Natural killer cell treated with Interleukin-12 subunit alpha and Interleukin-12 subunit beta and Interleukin-15 and Interleukin-18, amount 100 ng/mL, for 72 hours (primary cell): ENCODE measurements around the gene IFNA2. TPM values are rescaled to one million over a fixed set of nuclear protein-coding genes. Genes with fewer than 3 reads are reported as not detected.
"Not testable (repeated sequence)": the region's sequence is repeated elsewhere in the genome, so short reads cannot be mapped to it uniquely, and the experiment has no call there.

Source experiments
- ATAC-seq, 2 donors: fragments of 150-1000 bp; cut with Tn5 transposase in 1 of 2; sonication (Bioruptor Pico), chemical (Tn5 transposase) in 1 of 2; 2 replicates each; pipeline ENCODE4 v1.10.0; 2021
- DNase-seq: peaks from one replicate; pipeline ENCODE4 v3.0.0; 2022; ENCODE audit warnings: low spot score
- H3K27ac Mint-ChIP-seq, 2 donors: 1 replicate in 1 of 2; 2 replicates in 1 of 2; pipeline ENCODE4 v1.8.0; 2022; ENCODE audit warnings: mixed read lengths in 2 of 2, mild to moderate bottlenecking in 1 of 2, moderate library complexity in 1 of 2
- H3K27me3 Mint-ChIP-seq, 2 donors: 1 replicate in 1 of 2; 2 replicates in 1 of 2; pipeline ENCODE4 v1.8.0; 2022; ENCODE audit warnings: mixed read lengths in 2 of 2
- H3K36me3 Mint-ChIP-seq: one replicate; pipeline ENCODE4 v1.8.0; 2022; ENCODE audit warnings: mixed read lengths
- H3K4me1 Mint-ChIP-seq, 2 donors: 1 replicate in 1 of 2; 2 replicates in 1 of 2; pipeline ENCODE4 v1.8.0; 2022; ENCODE audit warnings: low read depth in 2 of 2, mixed read lengths in 2 of 2, mild to moderate bottlenecking in 1 of 2
- H3K4me3 Mint-ChIP-seq: one replicate; pipeline ENCODE4 v1.8.0; 2022; ENCODE audit warnings: mixed read lengths
- H3K9me3 Mint-ChIP-seq: 2 replicates; pipeline ENCODE4 v1.8.0; 2022; ENCODE audit warnings: mixed read lengths
- total RNA-seq, 2 donors: library from RNA; stranded (reverse); gene quantifications; one replicate each; pipeline ENCODE4 v1.2.3, GENCODE V29; 2022

IFNA2 gene
- not detected for total RNA-seq

DNA sequence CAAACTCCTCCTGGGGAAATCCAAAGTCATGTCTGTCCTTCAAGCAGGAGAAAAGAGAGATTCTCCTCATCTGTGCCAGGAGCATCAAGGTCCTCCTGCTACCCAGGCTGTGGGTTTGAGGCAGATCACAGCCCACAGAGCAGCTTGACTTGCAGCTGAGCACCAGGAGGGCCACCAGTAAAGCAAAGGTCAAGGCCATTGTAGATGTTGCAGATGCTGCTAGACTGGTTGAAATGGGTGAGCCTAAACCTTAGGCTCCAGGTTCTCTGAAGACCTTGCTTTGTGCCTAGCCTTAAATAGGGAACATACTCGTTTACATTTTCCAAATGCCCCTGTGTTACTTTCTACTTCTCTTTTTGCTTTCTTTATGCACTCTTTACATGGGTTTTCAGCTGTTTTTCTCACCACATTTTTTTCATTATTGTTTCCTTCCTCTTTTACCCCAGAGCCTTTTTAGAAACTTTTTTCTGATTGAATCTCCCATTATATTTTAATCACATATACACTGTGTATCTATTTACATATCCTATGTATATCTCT is at the start of gene IFNA2:
Gene IFNA2 (minus strand): TSS at position 268 of the 540 bp plus-strand sequence. CDS start 69 bp downstream, at position 199.
- ATAC-seq (no peak), DNase-seq (no peak)
- H3K27me3 Mint-ChIP-seq = peaks cover 31 to 38% of the 10 kb centered on the region in 2 donors
- H3K9me3 Mint-ChIP-seq = no peaks in the 10 kb centered on the region
- no peaks in the 10 kb centered on the region for H3K36me3 Mint-ChIP-seq
- H3K4me1 Mint-ChIP-seq = peaks cover 12 to 13% of the 10 kb centered on the region in 2 donors
- no peak within 1 kb of the TSS for H3K4me3 Mint-ChIP-seq
- no peak within 1 kb of the TSS for H3K27ac Mint-ChIP-seq

DNA sequence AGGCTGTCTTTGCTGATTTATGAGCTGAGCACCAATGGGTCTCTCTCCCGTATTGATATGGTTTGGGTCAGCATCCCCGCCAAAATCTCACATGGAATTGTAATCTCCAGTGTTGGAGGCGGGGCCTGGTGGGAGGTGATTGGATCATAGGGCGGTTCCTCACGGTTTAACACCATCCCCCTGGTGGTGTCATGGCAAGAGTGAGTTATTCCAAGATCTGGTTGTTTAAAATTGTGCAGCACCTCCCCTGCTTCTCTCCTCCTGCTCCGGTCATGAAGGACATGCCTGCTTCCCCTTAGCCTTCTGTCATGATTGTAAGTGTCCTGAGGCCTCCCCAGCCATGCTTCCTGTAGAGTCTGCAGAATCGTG is 49.8 kb upstream of the IFNA2 start:
- H3K4me3 Mint-ChIP-seq, DNase-seq, H3K27ac Mint-ChIP-seq, H3K36me3 Mint-ChIP-seq, ATAC-seq, H3K9me3 Mint-ChIP-seq, H3K4me1 Mint-ChIP-seq: not testable (repeated sequence)
- H3K27me3 Mint-ChIP-seq = peaks cover 12 to 13% of the 10 kb centered on the region in 2 donors

DNA sequence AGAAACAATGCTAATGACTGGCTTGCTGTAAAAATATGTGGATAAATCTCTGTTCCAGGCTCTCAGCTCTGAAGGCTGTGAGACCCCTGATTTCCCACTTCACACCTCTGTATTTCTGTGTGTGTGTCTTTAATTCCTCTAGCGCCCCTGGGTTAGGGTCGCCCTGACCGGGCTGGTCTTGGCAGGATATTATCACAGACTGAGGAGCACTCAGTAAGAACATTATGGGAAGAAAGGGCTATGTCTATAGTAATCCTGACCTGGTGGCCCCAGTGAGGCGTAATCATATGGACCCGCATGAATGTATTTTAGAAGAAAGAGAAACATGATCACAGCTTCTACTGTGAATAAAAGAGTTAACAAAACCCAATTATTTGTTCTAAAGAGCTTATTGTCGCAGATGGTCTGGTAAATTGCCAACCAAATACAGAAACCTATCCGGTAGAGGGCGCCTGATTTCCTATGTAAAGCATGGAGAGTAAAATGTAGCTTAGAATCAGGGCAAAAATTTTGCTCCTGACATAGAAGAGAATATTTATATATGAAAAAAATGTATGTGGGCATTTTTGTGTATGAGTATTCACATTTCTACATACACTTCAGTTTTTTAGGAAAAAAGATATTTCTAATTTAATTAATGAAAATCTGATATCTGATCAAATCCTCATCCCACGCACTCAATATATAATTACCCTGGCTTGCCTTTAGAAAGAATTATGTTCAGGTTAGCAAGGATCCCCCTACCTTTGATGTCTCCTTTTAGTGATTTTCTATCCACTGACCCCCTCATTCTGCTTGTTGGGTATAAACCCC is 49.2 kb upstream of the IFNA2 start:
- DNase-seq = no peak

DNA sequence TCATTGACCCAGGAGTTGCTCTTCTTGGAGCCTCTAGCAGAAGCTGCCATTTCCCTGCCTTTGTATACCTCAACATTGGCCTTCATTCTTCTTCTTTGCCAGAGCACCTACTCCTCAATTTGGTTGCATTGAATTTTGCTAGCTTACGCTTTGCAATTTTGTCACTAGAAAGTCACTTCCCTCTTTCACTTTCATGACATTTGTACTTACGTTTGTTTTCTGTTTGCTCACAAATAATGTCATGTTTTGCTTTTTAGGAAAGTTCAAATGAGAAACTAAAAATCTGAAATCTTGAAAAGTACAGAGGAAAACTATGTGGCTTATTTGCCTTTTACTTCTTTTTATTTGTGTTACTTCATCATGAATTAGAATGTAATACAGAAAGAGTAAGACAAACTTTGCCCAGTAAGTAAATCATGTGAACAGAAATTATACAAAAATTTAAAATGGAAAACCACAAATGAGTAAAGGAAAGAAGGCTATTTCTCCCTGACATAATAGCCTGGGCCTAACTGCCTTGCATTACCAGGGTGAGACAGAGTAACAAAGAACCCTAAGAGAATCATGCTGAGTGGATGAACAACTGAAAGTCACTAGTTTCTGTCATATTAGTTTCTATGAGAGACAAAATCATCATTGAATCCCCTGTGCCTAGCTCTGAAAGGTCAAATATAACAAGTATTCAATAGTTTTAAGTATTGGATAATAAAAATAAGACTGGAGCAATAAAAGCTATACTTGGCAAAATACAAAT is 47.7 kb upstream of the IFNA2 start:
- no peak overlapping the region for H3K4me3 Mint-ChIP-seq
- H3K36me3 Mint-ChIP-seq = no peaks in the 10 kb centered on the region
- H3K27me3 Mint-ChIP-seq = peaks cover 20 to 32% of the 10 kb centered on the region in 2 donors
- no peak overlapping the region for H3K27ac Mint-ChIP-seq
- no peaks in the 10 kb centered on the region for H3K9me3 Mint-ChIP-seq
- DNase-seq (no peak), ATAC-seq (no peak)
- no peaks in the 10 kb centered on the region for H3K4me1 Mint-ChIP-seq

More for the DNA sequence above, 49.2 kb upstream of the IFNA2 start:
- Mint-ChIP-seq H3K27ac (no peak overlapping the region), H3K9me3 (no peaks in the 10 kb centered on the region), H3K36me3 (no peaks in the 10 kb centered on the region), H3K27me3 (peaks cover 15 to 16% of the 10 kb centered on the region in 2 donors), H3K4me1 (no peaks in the 10 kb centered on the region), H3K4me3 (no peak overlapping the region)
- no peak for ATAC-seq

DNA sequence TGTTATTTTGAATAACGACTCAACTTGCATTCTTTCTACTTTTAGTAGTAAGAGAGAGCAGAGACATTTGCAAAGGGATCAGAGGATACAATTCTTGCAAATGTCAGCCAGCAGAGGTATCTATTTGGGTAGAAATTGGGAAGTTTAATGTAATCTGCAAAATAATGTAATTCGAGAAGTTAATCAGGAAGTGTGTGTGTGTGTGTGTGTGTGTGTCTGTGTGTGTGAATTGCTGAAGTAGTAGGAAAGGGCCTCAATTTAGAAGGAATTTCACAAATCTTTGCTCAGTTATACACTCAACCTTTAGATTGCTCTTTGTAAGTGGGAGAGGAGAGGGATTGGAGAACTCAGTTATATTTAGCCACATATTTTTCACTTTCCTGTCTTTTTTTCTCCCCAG is 44.0 kb upstream of the IFNA2 start:
- no peak overlapping the region for H3K4me3 Mint-ChIP-seq
- DNase-seq = no peak
- H3K9me3 Mint-ChIP-seq = no peaks in the 10 kb centered on the region
- H3K4me1 Mint-ChIP-seq = no peaks in the 10 kb centered on the region
- peaks cover 41 to 68% of the 10 kb centered on the region in 2 donors for H3K27me3 Mint-ChIP-seq
- H3K27ac Mint-ChIP-seq = no peak overlapping the region
- H3K36me3 Mint-ChIP-seq = no peaks in the 10 kb centered on the region
- no peak for ATAC-seq

DNA sequence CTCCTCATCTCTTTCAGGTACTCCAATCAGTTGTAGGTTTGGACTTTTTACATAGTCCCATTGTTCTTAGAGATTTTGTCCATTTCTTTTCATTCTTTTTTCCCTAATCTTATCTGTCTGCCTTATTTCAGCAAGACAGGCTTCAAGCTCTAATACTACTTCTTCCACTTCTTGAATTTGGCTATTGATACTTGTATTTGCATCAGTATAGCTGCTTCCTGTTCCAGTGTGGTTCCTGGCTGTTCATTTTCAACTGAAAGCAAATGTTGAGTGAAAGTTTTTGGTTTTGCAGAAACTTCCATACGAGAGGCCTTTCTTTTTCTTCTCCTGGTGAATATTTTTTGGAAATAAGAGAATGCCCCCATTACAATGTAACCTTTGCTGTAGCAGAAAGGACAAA is 43.0 kb upstream of the IFNA2 start:
- H3K4me1 Mint-ChIP-seq = no peaks in the 10 kb centered on the region
- H3K4me3 Mint-ChIP-seq = no peak overlapping the region
- no peaks in the 10 kb centered on the region for H3K9me3 Mint-ChIP-seq
- no peaks in the 10 kb centered on the region for H3K36me3 Mint-ChIP-seq
- no peak overlapping the region for H3K27ac Mint-ChIP-seq
- DNase-seq = no peak
- peaks cover 40 to 70% of the 10 kb centered on the region in 2 donors for H3K27me3 Mint-ChIP-seq
- no peak for ATAC-seq

DNA sequence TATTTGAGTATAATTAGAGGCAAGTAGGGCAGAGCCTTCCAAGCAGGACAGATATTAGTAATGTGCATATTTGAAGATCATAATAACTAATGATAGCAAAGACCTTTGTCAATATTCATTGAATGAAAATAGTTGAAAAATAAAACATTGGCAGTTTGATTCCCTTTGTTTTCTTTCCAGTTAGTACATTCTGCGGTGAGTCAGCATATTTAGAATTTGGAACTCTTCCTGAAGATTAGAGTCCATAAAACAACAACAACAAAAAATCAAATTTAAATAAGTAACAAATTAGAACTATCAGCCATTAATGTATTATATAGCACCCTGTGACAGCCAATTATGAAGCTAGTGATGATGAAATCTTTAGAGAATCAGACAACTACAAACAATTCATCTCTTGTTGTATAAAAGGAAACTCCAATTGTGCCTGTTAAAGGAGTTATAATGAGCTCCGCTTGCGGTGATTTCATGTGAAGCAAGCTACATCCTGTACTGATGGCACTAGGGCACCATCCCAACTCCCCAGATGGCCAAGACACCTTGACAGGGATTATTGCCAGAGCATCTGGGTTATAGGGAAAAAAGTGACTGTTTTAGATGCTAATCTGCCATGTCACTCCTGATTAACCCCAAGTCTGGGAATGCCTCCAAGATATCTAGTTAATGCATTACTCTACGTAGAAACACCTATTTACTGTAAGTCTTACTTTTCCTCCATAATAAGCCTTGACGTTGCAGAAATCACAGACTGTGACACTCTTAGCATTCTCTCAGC is 30.5 kb upstream of the IFNA2 start:
- H3K9me3 Mint-ChIP-seq = no peaks in the 10 kb centered on the region
- H3K4me1 Mint-ChIP-seq = no peaks in the 10 kb centered on the region
- H3K27ac Mint-ChIP-seq = no peak overlapping the region
- peaks cover 8 to 16% of the 10 kb centered on the region in 2 donors for H3K27me3 Mint-ChIP-seq
- no peak for ATAC-seq
- DNase-seq = no peak
- no peaks in the 10 kb centered on the region for H3K36me3 Mint-ChIP-seq
- H3K4me3 Mint-ChIP-seq = no peak overlapping the region

DNA sequence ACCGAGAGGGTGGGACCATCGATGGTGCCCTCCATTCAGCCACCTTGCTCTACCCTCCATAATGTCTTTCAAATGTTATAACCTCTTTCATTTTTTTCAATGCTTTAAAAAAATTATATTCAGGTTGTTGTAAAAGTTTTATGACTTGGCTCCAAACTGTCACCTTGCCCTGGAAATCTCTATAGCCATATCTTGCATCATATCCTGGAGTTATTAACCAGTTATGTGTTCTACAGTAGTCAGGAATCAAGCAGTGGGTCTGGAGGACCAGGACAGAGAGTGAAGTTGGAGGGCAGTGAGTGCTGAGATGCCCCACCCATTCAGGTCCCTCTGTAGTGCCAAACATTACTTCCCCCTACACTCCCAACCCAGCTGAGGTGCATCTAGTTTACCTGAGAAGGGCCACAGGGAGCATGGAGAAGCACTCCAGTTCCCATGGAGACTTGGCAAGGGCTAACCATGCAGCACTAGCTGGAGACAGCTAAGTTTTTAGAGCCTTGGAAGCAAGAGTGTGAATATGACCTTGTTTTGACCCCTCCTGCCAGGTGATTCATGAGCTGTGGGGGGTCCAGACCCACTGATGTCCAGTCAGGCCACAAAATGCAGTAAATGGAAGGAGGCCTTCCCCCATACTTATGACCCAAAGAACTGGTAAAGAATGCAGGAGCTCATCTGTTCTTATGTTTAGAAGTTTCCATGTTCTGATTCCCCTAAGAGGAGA is 29.2 kb upstream of the IFNA2 start:
- no peak for DNase-seq
- Mint-ChIP-seq H3K4me3 (no peak overlapping the region), H3K4me1 (no peaks in the 10 kb centered on the region), H3K27me3 (peaks cover 14 to 21% of the 10 kb centered on the region in 2 donors), H3K36me3 (no peaks in the 10 kb centered on the region), H3K27ac (no peak overlapping the region), H3K9me3 (no peaks in the 10 kb centered on the region)
- no peak for ATAC-seq

DNA sequence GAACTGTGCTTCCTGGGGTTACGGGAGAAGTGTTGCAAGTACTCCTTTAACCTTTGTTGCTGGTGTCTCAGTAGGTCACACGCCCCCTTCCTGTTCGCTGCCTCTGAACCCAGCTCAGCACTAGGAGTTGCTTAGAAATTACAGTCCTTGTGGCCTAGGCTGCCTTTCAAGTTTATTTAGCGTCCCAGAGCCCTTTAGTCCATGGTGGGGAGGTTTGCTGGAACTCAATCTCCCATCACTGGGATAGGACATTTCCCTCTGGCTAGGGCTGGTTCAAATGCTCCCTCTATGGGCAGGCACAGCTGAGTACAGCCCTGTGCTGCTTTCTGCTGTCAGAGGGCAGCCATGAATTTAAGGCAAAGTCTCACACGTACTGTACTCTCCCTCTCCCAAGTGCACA is 28.4 kb upstream of the IFNA2 start:
- Mint-ChIP-seq H3K27me3 (peaks cover 16 to 21% of the 10 kb centered on the region in 2 donors), H3K9me3 (no peaks in the 10 kb centered on the region), H3K4me3 (no peak overlapping the region), H3K27ac (no peak overlapping the region), H3K4me1 (no peaks in the 10 kb centered on the region), H3K36me3 (no peaks in the 10 kb centered on the region)
- ATAC-seq (peak; percentile 36 to 60), DNase-seq (no peak)

DNA sequence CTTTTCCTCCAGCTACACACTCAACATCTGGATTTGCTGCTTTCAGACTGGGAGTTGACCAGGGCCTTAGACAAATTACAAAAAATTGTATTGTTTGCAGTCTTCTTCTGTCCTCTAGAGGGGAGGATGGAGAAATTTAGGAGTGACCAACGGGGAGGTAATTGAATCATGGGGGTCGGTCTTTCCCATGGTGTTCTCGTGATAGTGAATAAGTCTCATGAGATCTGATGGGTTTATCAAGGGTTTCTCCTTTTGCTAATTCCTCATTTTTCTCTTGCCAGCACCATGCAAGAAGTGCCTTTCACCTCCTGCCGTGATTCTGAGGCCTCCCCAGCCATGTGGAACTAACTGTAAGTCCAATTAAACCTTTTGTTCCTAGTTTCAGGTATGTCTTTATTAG is 28.0 kb upstream of the IFNA2 start:
- DNase-seq (no peak), ATAC-seq (no peak)
- peaks cover 16 to 21% of the 10 kb centered on the region in 2 donors for H3K27me3 Mint-ChIP-seq
- no peaks in the 10 kb centered on the region for H3K9me3 Mint-ChIP-seq
- no peak overlapping the region for H3K4me3 Mint-ChIP-seq
- H3K36me3 Mint-ChIP-seq = no peaks in the 10 kb centered on the region
- no peak overlapping the region for H3K27ac Mint-ChIP-seq
- no peaks in the 10 kb centered on the region for H3K4me1 Mint-ChIP-seq

DNA sequence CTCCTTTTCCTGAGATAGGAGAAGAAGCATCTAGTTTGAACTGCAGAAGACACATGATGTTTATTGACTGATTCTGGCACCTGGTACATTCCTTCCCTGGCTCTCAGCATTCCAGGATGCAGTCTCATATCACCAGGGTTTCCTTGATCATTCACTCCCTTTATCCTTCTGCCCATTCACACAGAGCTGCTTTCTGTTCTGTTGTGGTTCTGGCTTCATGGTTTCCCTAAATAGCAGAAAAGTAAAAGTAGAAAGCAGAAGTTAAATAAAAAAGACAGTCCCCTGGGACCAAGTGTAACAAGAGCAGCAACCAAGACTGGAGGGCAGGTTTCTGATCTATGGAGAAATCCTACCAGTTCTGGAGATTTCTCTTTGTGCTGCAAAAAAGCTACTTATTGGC is 26.9 kb upstream of the IFNA2 start:
- no peak overlapping the region for H3K27ac Mint-ChIP-seq
- no peaks in the 10 kb centered on the region for H3K9me3 Mint-ChIP-seq
- DNase-seq (no peak), ATAC-seq (no peak)
- H3K4me1 Mint-ChIP-seq = no peaks in the 10 kb centered on the region
- no peak overlapping the region for H3K4me3 Mint-ChIP-seq
- H3K36me3 Mint-ChIP-seq = no peaks in the 10 kb centered on the region
- peaks cover 20 to 28% of the 10 kb centered on the region in 2 donors for H3K27me3 Mint-ChIP-seq

DNA sequence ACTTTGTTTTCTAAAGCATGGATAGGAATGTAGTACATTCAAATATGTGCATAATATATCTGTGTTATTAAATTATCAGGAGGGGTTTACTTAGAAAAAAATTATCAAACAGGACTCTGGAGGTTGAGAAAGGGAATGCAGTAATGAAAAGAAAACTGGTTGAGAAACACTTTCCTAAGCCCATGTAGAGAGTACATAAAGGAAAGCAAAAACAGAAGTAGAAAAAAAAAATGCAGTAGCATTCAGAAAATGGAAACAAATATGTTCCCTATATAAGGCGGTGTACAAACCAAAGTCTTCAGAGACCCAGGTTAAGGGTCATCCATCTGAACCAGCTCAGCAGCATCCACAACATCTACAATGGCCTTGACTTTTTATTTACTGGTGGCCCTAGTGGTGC is 23.6 kb upstream of the IFNA2 start, which contains the start of gene IFNA8:
Gene IFNA8 (plus strand): TSS at position 301 of the 400 bp plus-strand sequence. CDS start 60 bp downstream, at position 361.
- DNase-seq = no peak

DNA sequence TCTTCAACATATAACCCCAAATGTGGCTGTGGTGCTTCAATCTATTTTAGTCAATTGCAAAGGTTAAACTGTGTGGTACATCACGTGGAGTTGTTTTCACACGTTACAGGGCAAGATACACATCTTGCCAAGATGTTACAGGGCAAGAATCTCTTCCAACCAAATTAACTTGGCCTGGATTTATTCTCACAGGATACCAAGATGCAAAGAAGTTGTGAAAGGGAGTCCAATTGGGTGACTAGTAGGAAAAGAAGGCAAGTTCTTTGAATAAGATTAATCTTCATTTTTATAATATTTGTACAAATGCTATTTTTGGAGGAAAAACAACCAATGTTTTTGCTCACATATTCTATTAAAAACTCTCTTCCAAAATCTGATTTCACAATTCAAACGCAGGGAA is 18.9 kb upstream of the IFNA2 start:
- no peak overlapping the region for H3K27ac Mint-ChIP-seq
- DNase-seq = no peak
- H3K9me3 Mint-ChIP-seq = no peaks in the 10 kb centered on the region
- H3K36me3 Mint-ChIP-seq = no peaks in the 10 kb centered on the region
- no peaks in the 10 kb centered on the region for H3K4me1 Mint-ChIP-seq
- no peak overlapping the region for H3K4me3 Mint-ChIP-seq
- ATAC-seq = no peak
- peaks cover 40 to 41% of the 10 kb centered on the region in 2 donors for H3K27me3 Mint-ChIP-seq

More for the DNA sequence above, 23.6 kb upstream of the IFNA2 start, which contains the start of gene IFNA8:
- H3K27me3 Mint-ChIP-seq = peaks cover 29 to 31% of the 10 kb centered on the region in 2 donors
- no peak for ATAC-seq
- H3K36me3 Mint-ChIP-seq = no peaks in the 10 kb centered on the region
- no peak within 1 kb of the TSS for H3K4me3 Mint-ChIP-seq
- H3K27ac Mint-ChIP-seq = no peak within 1 kb of the TSS
- H3K4me1 Mint-ChIP-seq = no peaks in the 10 kb centered on the region
- no peaks in the 10 kb centered on the region for H3K9me3 Mint-ChIP-seq
